ENCODE data around the gene FAR1.

Gene FAR1

GRCh38 chr11:13776134-13776815 lies 107.8 kb downstream of the FAR1 start:
- no peak overlapping the region for H3K4me3 Mint-ChIP-seq
- peak; percentile 47 to 54 (median 51) for TF ChIP-seq CTCF (IDR thresholded peaks at IDR 0.05; ENCODE audit: unreplicated experiment in 3 of 3)
- H3K27me3 Mint-ChIP-seq (ENCODE audit: low read depth), result peaks cover 25% of the 10 kb centered on the region
- no peaks in the 10 kb centered on the region for H3K9me3 Mint-ChIP-seq
- peak overlapping the region in 1 of 3 experiments; percentile 10 for H3K27ac Mint-ChIP-seq
- no peaks in the 10 kb centered on the region for H3K36me3 Mint-ChIP-seq (ENCODE audit: low read depth)
- H3K4me1 Mint-ChIP-seq, result peaks cover 5% of the 10 kb centered on the region

DNA sequence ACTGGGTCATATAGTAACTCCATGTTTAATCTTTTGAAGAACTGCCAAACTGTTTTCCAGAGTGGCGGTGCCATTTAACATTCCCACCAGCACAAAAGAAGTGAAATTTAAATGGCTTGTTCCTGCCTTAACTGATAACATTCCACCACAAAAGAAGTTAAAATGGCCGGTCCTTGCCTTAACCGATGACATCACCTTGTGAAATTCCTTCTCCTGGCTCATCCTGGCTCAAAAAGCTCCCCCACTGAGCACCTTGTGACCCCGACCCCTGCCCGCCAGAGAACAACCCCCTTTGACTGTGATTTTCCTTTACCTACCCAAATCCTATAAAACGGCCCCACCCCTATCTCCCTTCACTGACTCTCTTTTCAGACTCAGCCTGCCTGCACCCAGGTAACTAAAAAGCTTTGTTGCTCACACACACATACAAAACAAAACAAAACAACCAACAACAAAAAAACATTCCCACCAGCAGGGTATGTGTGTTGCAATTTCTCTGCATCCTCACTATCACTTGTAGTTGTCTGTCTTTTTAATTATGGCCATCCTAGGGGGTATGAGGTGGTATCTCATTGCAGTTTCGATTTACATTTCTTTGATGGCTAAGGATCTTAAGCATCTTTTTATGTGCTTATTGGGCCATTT lies 109.0 kb downstream of the FAR1 start:
- no peaks in the 10 kb centered on the region for H3K36me3 Mint-ChIP-seq (ENCODE audit: low read depth)
- no peak for TF ChIP-seq CTCF (IDR thresholded peaks at IDR 0.05; ENCODE audit: unreplicated experiment in 3 of 3)
- H3K27me3 Mint-ChIP-seq (ENCODE audit: low read depth), result peaks cover 17% of the 10 kb centered on the region
- H3K4me1 Mint-ChIP-seq, result peaks cover 6% of the 10 kb centered on the region
- no peak overlapping the region for H3K27ac Mint-ChIP-seq
- H3K4me3 Mint-ChIP-seq, result no peak overlapping the region
- no peaks in the 10 kb centered on the region for H3K9me3 Mint-ChIP-seq

DNA sequence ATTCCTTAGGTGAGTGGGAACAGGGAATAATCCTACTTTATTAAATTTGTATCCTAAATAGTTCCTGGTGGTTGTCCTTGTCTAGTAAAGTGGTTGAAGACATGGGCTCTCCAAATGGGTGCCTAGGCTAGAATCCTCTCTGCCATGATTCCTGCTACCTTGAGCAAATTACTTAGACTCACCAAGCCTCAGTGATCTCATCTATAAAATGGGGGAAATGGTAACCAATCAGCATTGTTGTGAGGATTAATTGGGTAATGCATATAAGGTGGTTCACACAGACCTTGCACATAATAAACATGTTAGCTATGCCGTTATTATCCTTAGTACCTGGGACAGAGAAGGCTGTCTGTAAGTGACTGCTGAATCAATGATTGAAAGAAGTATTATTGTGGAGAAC lies 109.9 kb downstream of the FAR1 start:
- no peak for TF ChIP-seq CTCF (IDR thresholded peaks at IDR 0.05; ENCODE audit: unreplicated experiment in 3 of 3)
- H3K27me3 Mint-ChIP-seq (ENCODE audit: low read depth), result peaks cover 14% of the 10 kb centered on the region
- H3K4me1 Mint-ChIP-seq, result peaks cover 11% of the 10 kb centered on the region
- H3K36me3 Mint-ChIP-seq (ENCODE audit: low read depth), result no peaks in the 10 kb centered on the region
- no peaks in the 10 kb centered on the region for H3K9me3 Mint-ChIP-seq
- no peak overlapping the region for H3K4me3 Mint-ChIP-seq
- no peak overlapping the region for H3K27ac Mint-ChIP-seq

- no peak for TF ChIP-seq CTCF (IDR thresholded peaks at IDR 0.05; ENCODE audit: unreplicated experiment in 3 of 3)
- Mint-ChIP-seq H3K27me3 (ENCODE audit: low read depth) (peaks cover 24% of the 10 kb centered on the region), H3K36me3 (ENCODE audit: low read depth) (no peaks in the 10 kb centered on the region), H3K4me1 (peaks cover 26% of the 10 kb centered on the region), H3K9me3 (no peaks in the 10 kb centered on the region), H3K27ac (no peak overlapping the region), H3K4me3 (no peak overlapping the region)
These were observed 112.7 kb downstream of the FAR1 start for GRCh38 chr11:13781153-13781552.

All from nephron (organoid).